GM23248 (cell line): ENCODE measurements around the gene ABHD4. TPM values are rescaled to one million over a fixed set of nuclear protein-coding genes. Genes with fewer than 3 reads are reported as not detected.
"Not testable (repeated sequence)": the region's sequence is repeated elsewhere in the genome, so short reads cannot be mapped to it uniquely, and the experiment has no call there.

ENCODE experiments used
- DNase-seq: peaks from one replicate; pipeline ENCODE4 v3.0.0-alpha.2; 2015
- H2AFZ ChIP-seq: fragments of 200-600 bp; sonication (generic); 2 replicates; pipeline ENCODE4 v1.6.1; 2016; ENCODE audit warnings: antibody characterized with exemption
- H3F3A ChIP-seq: fragments of 200-600 bp; sonication (generic); 2 replicates; pipeline ENCODE4 v1.6.1; 2016; ENCODE audit warnings: mild to moderate bottlenecking, antibody characterized with exemption, mixed run types; ENCODE audit not compliant: insufficient read depth
- H3K27ac ChIP-seq: fragments of 200-600 bp; sonication (generic); 2 replicates; pipeline ENCODE4 v1.5.1; 2016; ENCODE audit warnings: mild to moderate bottlenecking
- H3K27me3 ChIP-seq: fragments of 200-600 bp; sonication (generic); replicated peaks from 2 replicates; pipeline ENCODE4 v1.6.1; 2016; ENCODE audit warnings: mild to moderate bottlenecking; ENCODE audit not compliant: insufficient read depth
- H3K36me3 ChIP-seq: fragments of 200-600 bp; sonication (generic); 2 replicates; pipeline ENCODE4 v1.6.1; 2016; ENCODE audit warnings: low read depth, mild to moderate bottlenecking
- H3K4me1 ChIP-seq: fragments of 200-600 bp; sonication (generic); 2 replicates; pipeline ENCODE4 v1.6.1; 2016; ENCODE audit warnings: mild to moderate bottlenecking; ENCODE audit not compliant: insufficient read depth
- H3K4me2 ChIP-seq: fragments of 200-600 bp; sonication (generic); one replicate; pipeline ENCODE4 v1.6.1; 2016; ENCODE audit warnings: mild to moderate bottlenecking; ENCODE audit not compliant: unreplicated experiment
- H3K4me3 ChIP-seq: fragments of 200-600 bp; sonication (generic); 2 replicates; pipeline ENCODE4 v1.5.1; 2016; ENCODE audit warnings: mild to moderate bottlenecking
- H3K79me2 ChIP-seq: fragments of 200-600 bp; sonication (generic); 2 replicates; pipeline ENCODE4 v1.6.1; 2016; ENCODE audit warnings: mild to moderate bottlenecking; ENCODE audit not compliant: insufficient read depth
- H3K9ac ChIP-seq: fragments of 200-600 bp; sonication (generic); 2 replicates; pipeline ENCODE4 v1.6.1; 2016; ENCODE audit warnings: mild to moderate bottlenecking
- H3K9me2 ChIP-seq: fragments of 200-600 bp; sonication (generic); 2 replicates; pipeline ENCODE4 v1.6.1; 2016; ENCODE audit warnings: mixed run types, mild to moderate bottlenecking, moderate library complexity; ENCODE audit not compliant: insufficient read depth
- H3K9me3 ChIP-seq: fragments of 200-600 bp; sonication (generic); one replicate; pipeline ENCODE4 v1.6.1; 2017; ENCODE audit warnings: low read depth
- H4K20me1 ChIP-seq: fragments of 200-600 bp; sonication (generic); 2 replicates; pipeline ENCODE4 v1.6.0; 2016; ENCODE audit not compliant: insufficient read depth
- EZH2 ChIP-seq: fragments of 200-600 bp; sonication (generic); IDR thresholded peaks from 2 replicates; pipeline ENCODE4 v1.6.1; 2018; ENCODE audit warnings: antibody characterized with exemption, mild to moderate bottlenecking; ENCODE audit not compliant: insufficient read depth, poor library complexity, severe bottlenecking
- EZH2phosphoT487 ChIP-seq: fragments of 200-600 bp; sonication (generic); IDR thresholded peaks from 2 replicates; pipeline ENCODE4 v1.6.1; 2018; ENCODE audit warnings: antibody characterized with exemption, moderate library complexity, mild to moderate bottlenecking, low read depth; ENCODE audit not compliant: insufficient read depth
- WGBS, 2 experiments: methylation state at CpG; one replicate each; pipeline ENCODE4 v1.1.6; 2015 to 2017; ENCODE audit warnings: low lambda C conversion rate in 2 of 2, low coverage in 1 of 2; ENCODE audit errors: missing lambda C conversion rate in 2 of 2; 5-methylcytosine and 5-hydroxymethylcytosine counted together
- in situ Hi-C: fragments of 300-500 bp; cut with MboI; formaldehyde crosslinking; loops from 2 replicates; pipeline ENCODE4 v1.15.0; 2020
- polyA plus RNA-seq: library from polyadenylated mRNA; unstranded; fragments of >200 nt; fragmentation: Nextera tagmentation; extraction: Ambion mirVana; gene quantifications from 2 replicates; pipeline ENCODE4 v1.2.1, GENCODE V29; 2016
- total RNA-seq: library from RNA; depleted of rRNA; stranded (reverse); fragments of >200 nt; shearing (Covaris generic); gene quantifications from 2 replicates; pipeline ENCODE4 v1.2.3, GENCODE V29; 2014

Gene ABHD4
- total and polyA plus RNA-seq, 2 experiments from 2014 or later, result 16.8 to 26.5 TPM

DNA sequence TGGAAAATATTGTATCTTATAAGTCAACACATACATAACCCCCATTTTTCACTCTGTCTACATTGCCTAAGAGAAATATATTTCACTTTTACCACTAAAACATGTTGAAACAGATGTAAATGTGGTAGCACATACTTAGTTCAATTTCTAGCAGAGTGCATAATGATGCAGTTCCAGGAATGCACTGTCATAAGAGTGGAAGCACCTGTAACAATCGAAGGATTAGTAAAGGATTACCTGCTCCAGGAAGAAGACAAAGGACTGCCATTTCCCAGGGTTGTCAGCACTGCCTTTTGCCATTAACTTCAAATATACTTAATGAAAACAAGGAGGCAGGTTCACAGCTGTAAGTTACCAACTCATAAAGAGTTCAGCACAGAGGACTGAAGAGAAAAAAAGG is 33.6 kb upstream of the ABHD4 start:
- in situ Hi-C loops, result loop anchor here (10.0 kb wide), 1 partner anchor 290 kb away; no protein-coding TSS in a partner anchor
- Histone ChIP-seq H3K27me3 (no peaks in the 10 kb centered on the region), H3K4me3 (no peak overlapping the region), H3K79me2 (peaks cover 54% of the 10 kb centered on the region), H3K4me2 (no peak overlapping the region), H3K9me3 (no peaks in the 10 kb centered on the region), H2AFZ (no peak overlapping the region), H3K36me3 (peaks cover 18% of the 10 kb centered on the region), H3K27ac (no peak overlapping the region), H3K9ac (no peak overlapping the region), H3F3A (peaks cover 7% of the 10 kb centered on the region; the same call in 1 of the 2 replicates), H3K4me1 (peaks cover 2% of the 10 kb centered on the region; the same call in 1 of the 2 replicates), H3K9me2 (no peaks in the 10 kb centered on the region), H4K20me1 (0 out of 2 replicates have a peak, but pooled peaks cover 5% of the 10 kb centered on the region)
- 43 to 59% methylated on average over 1 of the region's 1 CpG for WGBS, 2 experiments
- DNase-seq, result no peak
- TF ChIP-seq EZH2phosphoT487, result no peak
- TF ChIP-seq EZH2, result no peak

DNA sequence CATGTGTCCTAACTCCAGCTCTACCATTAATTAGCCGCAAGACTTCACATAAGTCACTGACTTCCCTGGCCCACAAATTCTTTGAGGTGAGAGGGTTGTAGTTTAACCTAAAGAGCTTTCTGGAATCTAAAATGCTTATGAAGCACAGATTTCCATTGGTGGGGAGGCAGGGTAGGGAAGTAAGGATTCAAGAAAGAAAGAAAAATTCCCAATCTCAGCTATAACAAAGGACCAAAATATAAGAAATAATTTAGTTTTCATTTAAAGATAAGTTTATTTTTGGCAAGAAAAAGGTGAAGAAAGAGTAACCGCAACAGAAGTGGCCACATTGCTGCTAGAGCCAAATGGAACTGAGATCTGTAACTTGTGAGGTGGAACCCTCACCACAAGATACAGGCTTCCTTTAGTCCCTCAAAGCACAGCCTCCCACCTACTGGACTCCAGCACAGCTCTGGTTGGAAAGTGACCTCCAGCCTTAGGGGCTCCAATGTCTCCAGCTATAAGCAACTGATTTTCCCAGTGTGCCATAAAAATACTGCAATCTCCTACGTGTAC is 32.6 kb upstream of the ABHD4 start:
- in situ Hi-C loops, result loop anchor here (10.0 kb wide), 1 partner anchor 289 kb away; no protein-coding TSS in a partner anchor
- 0 out of 2 replicates have a peak, but pooled peaks cover 5% of the 10 kb centered on the region for H4K20me1 ChIP-seq

DNA sequence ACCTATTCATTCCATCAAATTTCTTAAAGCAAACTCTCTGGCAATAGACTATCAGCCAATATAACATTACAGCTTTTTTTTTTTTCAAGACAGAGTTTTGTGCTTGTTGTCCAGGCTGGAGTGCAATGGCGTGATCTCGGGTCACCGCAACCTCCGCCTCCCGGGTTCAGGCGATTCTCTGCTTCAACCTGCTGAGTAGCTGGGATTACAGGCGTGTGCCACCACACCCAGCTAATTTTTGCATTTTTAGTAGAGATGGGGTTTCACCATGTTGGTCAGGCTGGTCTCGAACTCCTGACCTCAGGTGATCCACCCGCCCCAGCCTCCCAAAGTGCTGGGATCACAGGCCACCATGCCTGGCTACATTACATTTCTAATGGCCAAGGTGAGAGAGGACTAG is 31.8 kb upstream of the ABHD4 start:
- not testable (repeated sequence) for H3K4me2 ChIP-seq, H3K27ac ChIP-seq, H4K20me1 ChIP-seq, H3K9me2 ChIP-seq, H3F3A ChIP-seq, H3K9me3 ChIP-seq, H3K9ac ChIP-seq, H3K4me3 ChIP-seq, H2AFZ ChIP-seq, DNase-seq, H3K27me3 ChIP-seq
- in situ Hi-C loops, result loop anchor here (10.0 kb wide), 1 partner anchor 289 kb away; no protein-coding TSS in a partner anchor
- peaks cover 72% of the 10 kb centered on the region for H3K79me2 ChIP-seq
- H3K4me1 ChIP-seq, result peaks cover 15% of the 10 kb centered on the region; the same call in 1 of the 2 replicates
- peaks cover 19% of the 10 kb centered on the region for H3K36me3 ChIP-seq
- WGBS, 2 experiments, result 98% methylated on average over 9 of the region's 9 CpGs

More for the DNA sequence above, 32.6 kb upstream of the ABHD4 start:
- Histone ChIP-seq H3K79me2 (peaks cover 64% of the 10 kb centered on the region), H3K4me1 (peaks cover 11% of the 10 kb centered on the region; the same call in 1 of the 2 replicates), H3K36me3 (peaks cover 18% of the 10 kb centered on the region), H3K9ac (no peak overlapping the region), H3K9me2 (no peaks in the 10 kb centered on the region), H3K4me3 (no peak overlapping the region), H3K4me2 (no peak overlapping the region), H3K27me3 (no peaks in the 10 kb centered on the region), H3F3A (peaks cover 2% of the 10 kb centered on the region; the same call in 1 of the 2 replicates), H3K27ac (no peak overlapping the region), H3K9me3 (no peaks in the 10 kb centered on the region), H2AFZ (no peak overlapping the region)
- no peak for TF ChIP-seq EZH2
- no peak for TF ChIP-seq EZH2phosphoT487
- no peak for DNase-seq
- 92 to 98% methylated on average over 3 of the region's 3 CpGs for WGBS, 2 experiments

DNA sequence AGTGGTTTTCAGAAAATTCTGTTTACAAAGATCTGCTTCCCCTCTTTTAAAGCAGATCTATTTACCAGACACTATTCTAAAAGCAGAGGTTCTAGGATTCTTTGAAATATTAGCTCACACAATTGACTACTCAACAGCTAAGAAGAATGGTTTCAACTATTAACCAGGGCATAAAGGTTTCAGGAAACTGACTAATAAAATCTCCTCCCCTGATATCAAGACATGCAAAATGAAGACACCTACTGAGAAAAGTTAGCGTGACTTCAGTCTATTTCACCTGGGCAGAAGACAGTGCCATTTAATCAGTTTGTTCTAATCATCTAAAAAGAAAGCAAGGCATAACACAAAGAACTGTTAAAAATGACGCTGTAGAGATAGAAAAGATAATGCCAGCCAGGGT is 31.3 kb upstream of the ABHD4 start:
- WGBS, 2 experiments, result 96 to 97% methylated on average over 2 of the region's 2 CpGs
- in situ Hi-C loops, result loop anchor here (10.0 kb wide), 1 partner anchor 288 kb away; no protein-coding TSS in a partner anchor
- H3K79me2 ChIP-seq, result peaks cover 78% of the 10 kb centered on the region
- H3K9me3 ChIP-seq, result no peaks in the 10 kb centered on the region
- TF ChIP-seq EZH2phosphoT487, result no peak
- no peak for TF ChIP-seq EZH2
- H3K9ac ChIP-seq, result no peak overlapping the region
- H3K4me1 ChIP-seq, result peaks cover 17% of the 10 kb centered on the region
- H3K36me3 ChIP-seq, result peaks cover 24% of the 10 kb centered on the region
- no peaks in the 10 kb centered on the region for H3K9me2 ChIP-seq
- H3F3A ChIP-seq, result peaks cover 6% of the 10 kb centered on the region
- 0 out of 2 replicates have a peak, but pooled peaks cover 5% of the 10 kb centered on the region for H4K20me1 ChIP-seq
- no peak for DNase-seq
- no peak overlapping the region for H3K4me2 ChIP-seq
- no peak overlapping the region for H3K4me3 ChIP-seq
- H3K27ac ChIP-seq, result no peak overlapping the region
- no peak overlapping the region for H2AFZ ChIP-seq
- no peaks in the 10 kb centered on the region for H3K27me3 ChIP-seq
